NT2/D1 (cell line): ENCODE data around the gene EWSR1.
A peak's percentile ranks its signal among the peaks of the same experiment; 100 is the strongest.
"Not testable (repeated sequence)": the region's sequence is repeated elsewhere in the genome, so short reads cannot be mapped to it uniquely, and the experiment has no call there.

ENCODE experiments used
- DNase-seq: peaks from one replicate; pipeline ENCODE4 v3.0.0-alpha.2; 2011; ENCODE audit warnings: low read depth, low spot score
- H3K27me3 ChIP-seq: 2 replicates; pipeline ENCODE4 v1.6.0; 2011; ENCODE audit warnings: mild to moderate bottlenecking; ENCODE audit not compliant: insufficient read length, insufficient read depth
- H3K36me3 ChIP-seq: 2 replicates; pipeline ENCODE4 v1.6.1; 2011; ENCODE audit warnings: mild to moderate bottlenecking, low read length, mixed read lengths; ENCODE audit not compliant: insufficient read depth, insufficient read length
- H3K4me1 ChIP-seq: 2 replicates; pipeline ENCODE4 v1.5.1; 2011; ENCODE audit not compliant: insufficient read depth, insufficient read length
- H3K4me3 ChIP-seq: 2 replicates; pipeline ENCODE4 v1.5.1; 2011; ENCODE audit warnings: low read depth; ENCODE audit not compliant: insufficient read length
- H3K9ac ChIP-seq: 2 replicates; pipeline ENCODE4 v1.6.0; 2011; ENCODE audit warnings: low read depth; ENCODE audit not compliant: insufficient read length
- H3K9me3 ChIP-seq: 2 replicates; pipeline ENCODE4 v1.5.1; 2011; ENCODE audit warnings: mild to moderate bottlenecking, low read length; ENCODE audit not compliant: insufficient read depth
- SUZ12 ChIP-seq: IDR thresholded peaks from 2 replicates; pipeline ENCODE4 v1.6.1; 2011; ENCODE audit not compliant: insufficient read length, insufficient read depth; ENCODE audit errors: extremely low read depth
- YY1 ChIP-seq: IDR thresholded peaks from 2 replicates; pipeline ENCODE4 v1.6.1; 2011; ENCODE audit not compliant: insufficient read length, insufficient read depth
- ZNF274 ChIP-seq: IDR thresholded peaks from 2 replicates; pipeline ENCODE4 v1.6.1; 2011; ENCODE audit warnings: mild to moderate bottlenecking, low read depth, low read length

EWSR1 gene

GRCh38 chr22:29243874-29244446, 24.1 kb upstream of the EWSR1 start:
- no peaks in the 10 kb centered on the region for H3K4me1 ChIP-seq
- H3K9me3 ChIP-seq: peaks cover 21% of the 10 kb centered on the region
- TF ChIP-seq SUZ12 (no peak), YY1 (no peak), ZNF274 (no peak)
- H3K36me3 ChIP-seq: no peaks in the 10 kb centered on the region
- H3K9ac ChIP-seq: no peak overlapping the region
- no peak overlapping the region for H3K4me3 ChIP-seq
- no peaks in the 10 kb centered on the region for H3K27me3 ChIP-seq
- DNase-seq: no peak

- DNase-seq: no peak
These were observed 23.1 kb upstream of the EWSR1 start for GRCh38 chr22:29244785-29245625.

GRCh38 chr22:29245626-29246385, 22.3 kb upstream of the EWSR1 start:
- DNase-seq: peak; percentile 32

More at GRCh38 chr22:29244785-29245625, 23.1 kb upstream of the EWSR1 start:
- Histone ChIP-seq H3K9ac (no peak overlapping the region), H3K36me3 (no peaks in the 10 kb centered on the region), H3K27me3 (no peaks in the 10 kb centered on the region), H3K9me3 (peaks cover 14% of the 10 kb centered on the region), H3K4me1 (no peaks in the 10 kb centered on the region), H3K4me3 (no peak overlapping the region)
- TF ChIP-seq ZNF274 (no peak), YY1 (no peak), SUZ12 (no peak)

GRCh38 chr22:29247891-29248290, 20.2 kb upstream of the EWSR1 start:
- not testable (repeated sequence) for H3K27me3 ChIP-seq, H3K4me3 ChIP-seq, H3K9me3 ChIP-seq, DNase-seq, H3K9ac ChIP-seq, H3K4me1 ChIP-seq, H3K36me3 ChIP-seq

More at GRCh38 chr22:29245626-29246385, 22.3 kb upstream of the EWSR1 start:
- Histone ChIP-seq H3K4me3 (no peak overlapping the region), H3K9me3 (peaks cover 14% of the 10 kb centered on the region), H3K4me1 (no peaks in the 10 kb centered on the region), H3K9ac (no peak overlapping the region), H3K36me3 (no peaks in the 10 kb centered on the region), H3K27me3 (no peaks in the 10 kb centered on the region)
- TF ChIP-seq YY1: no peak
- TF ChIP-seq SUZ12: no peak
- no peak for TF ChIP-seq ZNF274

GRCh38 chr22:29251265-29251664, 16.8 kb upstream of the EWSR1 start:
- H3K27me3 ChIP-seq: no peaks in the 10 kb centered on the region
- H3K9me3 ChIP-seq: no peaks in the 10 kb centered on the region
- TF ChIP-seq ZNF274 (no peak), YY1 (no peak), SUZ12 (no peak)
- DNase-seq: no peak
- H3K4me3 ChIP-seq: no peak overlapping the region
- no peaks in the 10 kb centered on the region for H3K36me3 ChIP-seq
- no peak overlapping the region for H3K9ac ChIP-seq
- H3K4me1 ChIP-seq: no peaks in the 10 kb centered on the region

GRCh38 chr22:29251981-29252911, 15.8 kb upstream of the EWSR1 start:
- H3K27me3 ChIP-seq: no peaks in the 10 kb centered on the region
- no peak overlapping the region for H3K9ac ChIP-seq
- H3K36me3 ChIP-seq: no peaks in the 10 kb centered on the region
- no peaks in the 10 kb centered on the region for H3K9me3 ChIP-seq
- no peak for TF ChIP-seq SUZ12
- TF ChIP-seq ZNF274: no peak
- TF ChIP-seq YY1: no peak
- no peak for DNase-seq
- H3K4me3 ChIP-seq: no peak overlapping the region
- no peaks in the 10 kb centered on the region for H3K4me1 ChIP-seq
